Neutrophil (primary cell): ENCODE measurements around the gene ABI3.

Experiments used
- H3K27ac ChIP-seq: fragments of 200-600 bp; sonication (generic); 2 replicates; pipeline ENCODE4 v1.5.1; 2016; ENCODE audit warnings: mild to moderate bottlenecking, moderate library complexity
- H3K27me3 ChIP-seq: fragments of 200-600 bp; sonication (generic); 2 replicates; pipeline ENCODE4 v1.6.0; 2016; ENCODE audit warnings: mild to moderate bottlenecking
- H3K36me3 ChIP-seq: fragments of 200-600 bp; sonication (generic); 2 replicates; pipeline ENCODE4 v1.5.1; 2017
- H3K4me1 ChIP-seq, 2 experiments: fragments of 200-600 bp in 1 of 2; sonication (generic) in 1 of 2; 1 replicate in 1 of 2; 2 replicates in 1 of 2; pipeline versions ENCODE4 v1.5.1 to v1.6.1; 2013 to 2016; ENCODE audit warnings: low read depth in 1 of 2, low read length in 1 of 2, mild to moderate bottlenecking in 1 of 2, moderate library complexity in 1 of 2; ENCODE audit not compliant: control insufficient read depth in 1 of 2, insufficient read depth in 1 of 2
- H3K4me3 ChIP-seq, 2 experiments: fragments of 200-600 bp in 1 of 2; sonication (generic) in 1 of 2; 1 replicate in 1 of 2; 2 replicates in 1 of 2; pipeline ENCODE4 v1.5.1; 2013 to 2016; ENCODE audit warnings: low read depth in 1 of 2, low read length in 1 of 2, mild to moderate bottlenecking in 1 of 2, moderate library complexity in 1 of 2
- H3K9me3 ChIP-seq: fragments of 200-600 bp; sonication (generic); 2 replicates; pipeline ENCODE4 v1.5.1; 2016
- CTCF ChIP-seq: fragments of 200-600 bp; sonication (generic); IDR thresholded peaks from 2 replicates; pipeline ENCODE4 v1.5.1; 2016; ENCODE audit warnings: antibody characterized with exemption

Gene ABI3

DNA sequence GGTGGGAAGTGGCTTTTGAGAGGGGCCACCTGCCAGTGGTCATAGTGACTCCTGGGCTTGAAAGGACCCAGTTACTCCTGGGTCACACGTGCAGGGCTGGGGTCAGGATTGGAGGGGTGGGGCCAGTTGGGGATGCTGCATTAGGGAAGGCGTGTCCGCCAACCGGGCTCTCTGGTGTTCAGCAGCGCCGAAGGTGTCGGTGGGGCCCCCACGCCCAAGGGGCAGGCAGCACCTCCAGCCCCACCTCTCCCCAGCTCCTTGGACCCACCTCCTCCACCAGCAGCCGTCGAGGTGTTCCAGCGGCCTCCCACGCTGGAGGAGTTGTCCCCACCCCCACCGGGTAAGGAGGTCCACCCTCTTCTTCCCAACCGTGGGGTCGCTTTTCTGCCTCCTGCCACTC is 9.5 kb downstream of the ABI3 start:
- Histone ChIP-seq H3K27me3 (peaks cover 35% of the 10 kb centered on the region), H3K4me1 (peaks cover 73 to 74% of the 10 kb centered on the region in 2 experiments), H3K9me3 (no peaks in the 10 kb centered on the region), H3K36me3 (peaks cover 32% of the 10 kb centered on the region), H3K4me3 (no peak overlapping the region), H3K27ac (peak overlapping the region; percentile 93)
- no peak for TF ChIP-seq CTCF

DNA sequence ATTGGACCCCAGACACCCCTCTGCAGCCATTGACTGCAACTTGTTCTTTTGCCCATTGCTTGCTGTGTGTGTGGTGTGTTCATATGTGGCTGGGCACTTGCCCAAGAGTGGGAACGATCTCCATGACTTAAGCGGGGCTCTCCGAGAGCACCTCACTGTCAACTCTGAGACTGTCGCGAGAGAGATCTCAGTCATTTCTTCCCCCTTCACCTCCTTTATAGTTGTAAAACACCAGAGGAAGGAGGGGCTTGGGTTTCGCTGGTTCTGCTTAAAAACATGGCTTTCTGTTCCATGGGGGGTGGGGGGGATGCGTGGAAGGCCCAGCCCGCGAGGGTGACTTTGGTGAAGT is 12.6 kb downstream of the ABI3 start:
- peaks cover 58% of the 10 kb centered on the region for H3K27me3 ChIP-seq
- peaks cover 61 to 78% of the 10 kb centered on the region in 2 experiments for H3K4me1 ChIP-seq
- H3K4me3 ChIP-seq, result peak overlapping the region in 1 of 2 experiments; percentile 61
- peaks cover 60% of the 10 kb centered on the region for H3K36me3 ChIP-seq
- no peak for TF ChIP-seq CTCF
- H3K27ac ChIP-seq, result peak overlapping the region; percentile 58
- no peaks in the 10 kb centered on the region for H3K9me3 ChIP-seq

DNA sequence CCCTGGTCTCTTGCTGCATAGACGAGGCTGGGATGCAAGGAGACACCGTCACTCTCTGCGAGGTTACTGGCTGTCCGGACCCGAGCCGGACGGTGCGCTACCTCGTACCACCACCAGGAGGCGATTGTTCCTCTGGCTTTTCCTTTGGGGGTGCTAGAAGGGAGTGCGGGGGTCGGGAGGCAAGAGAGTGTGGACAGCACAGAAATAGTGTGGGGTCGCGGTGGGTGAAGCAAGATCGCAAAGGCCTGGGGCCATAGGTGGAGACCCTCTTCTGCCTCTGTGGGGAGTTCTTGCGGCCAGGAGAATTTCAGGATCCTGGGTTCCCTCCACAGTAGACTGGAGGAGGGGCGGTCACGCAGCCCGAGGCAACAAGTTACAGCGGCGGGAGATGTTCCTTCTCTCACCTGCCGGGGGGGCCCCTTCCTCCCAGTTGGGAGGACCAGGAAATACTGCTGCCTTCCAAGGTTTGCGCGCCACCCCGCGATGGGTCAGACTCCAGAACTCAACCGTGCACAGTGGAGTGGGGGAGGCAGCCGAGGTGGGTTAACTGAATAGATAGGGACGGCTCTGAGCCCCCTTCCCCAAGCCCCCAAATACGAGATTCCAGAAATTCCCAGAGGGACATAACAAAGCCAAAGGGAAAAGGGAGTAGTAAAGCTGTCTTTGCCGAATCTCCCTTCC is 13.2 kb downstream of the ABI3 start:
- Histone ChIP-seq H3K4me1 (peaks cover 60 to 78% of the 10 kb centered on the region in 2 experiments), H3K27me3 (peaks cover 58% of the 10 kb centered on the region)

GRCh38 chr17:49224198-49224996 is 13.9 kb downstream of the ABI3 start:
- Histone ChIP-seq H3K36me3 (peaks cover 60% of the 10 kb centered on the region), H3K27me3 (peaks cover 58% of the 10 kb centered on the region), H3K4me3 (peak overlapping the region; percentile 44 to 61), H3K9me3 (no peaks in the 10 kb centered on the region), H3K27ac (peak overlapping the region; percentile 58), H3K4me1 (peaks cover 60 to 77% of the 10 kb centered on the region in 2 experiments)
- TF ChIP-seq CTCF, result no peak

More for the DNA sequence above, 13.2 kb downstream of the ABI3 start:
- Histone ChIP-seq H3K4me3 (peak overlapping the region; percentile 44 to 61), H3K36me3 (peaks cover 60% of the 10 kb centered on the region), H3K9me3 (no peaks in the 10 kb centered on the region), H3K27ac (peak overlapping the region; percentile 58)
- TF ChIP-seq CTCF, result peak; percentile 88

DNA sequence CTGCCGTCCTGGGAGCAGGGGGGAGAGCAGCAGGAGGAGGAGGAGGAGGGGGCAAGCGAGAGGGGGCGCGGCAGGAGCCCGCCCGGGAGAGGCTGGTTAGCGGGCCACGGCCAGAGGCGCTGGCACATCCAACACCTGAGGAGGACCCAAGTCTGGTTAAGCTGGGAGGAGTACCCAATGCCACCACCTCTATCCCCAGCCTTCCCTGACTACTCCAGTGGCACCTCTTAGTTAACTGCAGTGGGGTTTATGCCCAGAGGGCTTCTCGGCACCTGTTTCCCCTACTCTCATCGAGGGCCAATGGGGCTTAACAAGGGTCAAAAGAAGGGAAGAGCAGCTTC is 14.5 kb downstream of the ABI3 start:
- Histone ChIP-seq H3K4me3 (peak overlapping the region; percentile 44 to 61), H3K27ac (peak overlapping the region; percentile 58), H3K27me3 (peaks cover 58% of the 10 kb centered on the region), H3K4me1 (peaks cover 60 to 71% of the 10 kb centered on the region in 2 experiments), H3K36me3 (peaks cover 60% of the 10 kb centered on the region), H3K9me3 (no peaks in the 10 kb centered on the region)
- no peak for TF ChIP-seq CTCF
